Activated naive CD8-positive, alpha-beta T cell (primary cell): ENCODE measurements around the gene ATG2A.

Experiments
- H3K27ac Mint-ChIP-seq: one replicate; pipeline ENCODE4 v1.8.0; 2021; ENCODE audit warnings: mixed read lengths
- H3K27me3 Mint-ChIP-seq: one replicate; pipeline ENCODE4 v1.8.0; 2021; ENCODE audit warnings: mixed read lengths
- H3K36me3 Mint-ChIP-seq: one replicate; pipeline ENCODE4 v1.8.0; 2021; ENCODE audit warnings: mixed read lengths
- H3K4me1 Mint-ChIP-seq: one replicate; pipeline ENCODE4 v1.8.0; 2021; ENCODE audit warnings: low read depth, mixed read lengths
- H3K4me3 Mint-ChIP-seq: one replicate; pipeline ENCODE4 v1.8.0; 2021; ENCODE audit warnings: mild to moderate bottlenecking, mixed read lengths
- H3K9me3 Mint-ChIP-seq: one replicate; pipeline ENCODE4 v1.8.0; 2021; ENCODE audit warnings: low read depth, mixed read lengths

ATG2A gene

DNA sequence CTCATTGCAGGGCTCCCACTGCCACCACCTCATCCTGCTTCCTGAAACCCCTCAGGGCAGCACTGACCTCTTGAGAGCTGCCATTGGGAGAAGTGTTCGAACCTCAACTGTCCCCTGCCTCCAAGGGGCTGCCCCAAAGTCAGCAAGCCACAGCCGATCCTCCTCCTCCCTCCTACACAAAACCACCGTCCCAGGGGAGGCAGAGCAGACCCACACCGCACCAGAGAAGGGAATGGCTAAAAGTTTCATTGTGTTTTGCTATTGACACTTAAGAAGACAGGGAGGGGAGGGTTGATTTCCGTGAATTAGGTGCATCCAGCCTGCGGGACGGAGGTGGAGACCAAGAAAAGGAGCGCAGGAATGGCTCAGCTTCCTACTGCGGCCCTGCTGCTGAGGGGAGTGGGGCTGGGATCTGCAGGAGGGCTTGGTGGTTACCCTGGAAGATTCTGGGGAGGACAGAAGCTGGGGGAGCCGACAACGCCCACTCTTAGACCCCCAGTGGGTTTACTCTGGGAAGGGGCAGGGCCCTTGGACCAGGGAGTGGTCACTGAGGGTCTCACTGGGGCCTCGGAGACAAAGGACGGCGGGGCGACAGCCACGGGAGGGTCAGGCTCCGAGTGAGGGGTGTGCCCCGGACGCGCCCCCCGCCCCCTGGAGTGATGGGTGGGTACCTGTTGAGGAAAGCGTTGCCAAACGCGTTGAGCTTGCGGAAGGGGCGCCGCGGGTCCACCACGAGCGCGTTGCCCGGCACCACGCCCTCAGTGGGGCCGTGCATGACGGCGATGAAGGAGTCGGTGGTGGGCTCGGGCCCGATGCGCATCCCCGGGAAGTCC, 39.4 kb downstream of the ATG2A start:
- Mint-ChIP-seq H3K4me3 (peak overlapping the region; percentile 97), H3K9me3 (no peaks in the 10 kb centered on the region), H3K27ac (peak overlapping the region; percentile 93), H3K27me3 (no peaks in the 10 kb centered on the region), H3K4me1 (peaks cover 71% of the 10 kb centered on the region), H3K36me3 (peaks cover 3% of the 10 kb centered on the region)

DNA sequence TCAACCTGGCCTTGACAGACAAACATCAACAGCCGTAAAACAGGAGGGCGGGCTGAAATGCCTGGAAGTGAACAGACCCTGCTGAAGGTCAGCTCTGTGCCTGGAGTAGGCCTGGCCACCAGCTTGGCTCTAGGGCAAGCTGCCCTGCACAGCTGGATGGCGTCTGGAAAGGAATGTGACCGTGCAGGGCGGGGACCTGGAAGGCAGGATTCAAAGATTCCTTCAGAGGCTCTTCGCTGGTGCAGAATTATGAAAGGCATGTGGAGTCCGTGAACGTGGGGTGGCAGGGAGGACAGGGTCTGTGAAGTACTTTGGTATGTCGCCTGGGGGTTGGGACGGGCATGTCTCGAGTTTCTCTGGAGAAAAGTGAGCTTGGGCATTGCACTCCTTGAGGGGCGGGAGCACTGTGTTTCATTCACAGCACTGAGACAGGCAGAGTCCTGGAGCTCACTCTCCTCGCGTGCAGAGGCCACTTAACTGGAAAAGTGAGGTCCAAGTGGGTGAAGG, 40.1 kb downstream of the ATG2A start:
- Mint-ChIP-seq H3K27ac (peak overlapping the region; percentile 93), H3K36me3 (peaks cover 3% of the 10 kb centered on the region), H3K4me3 (peak overlapping the region; percentile 97), H3K27me3 (no peaks in the 10 kb centered on the region), H3K9me3 (no peaks in the 10 kb centered on the region), H3K4me1 (peaks cover 76% of the 10 kb centered on the region)

DNA sequence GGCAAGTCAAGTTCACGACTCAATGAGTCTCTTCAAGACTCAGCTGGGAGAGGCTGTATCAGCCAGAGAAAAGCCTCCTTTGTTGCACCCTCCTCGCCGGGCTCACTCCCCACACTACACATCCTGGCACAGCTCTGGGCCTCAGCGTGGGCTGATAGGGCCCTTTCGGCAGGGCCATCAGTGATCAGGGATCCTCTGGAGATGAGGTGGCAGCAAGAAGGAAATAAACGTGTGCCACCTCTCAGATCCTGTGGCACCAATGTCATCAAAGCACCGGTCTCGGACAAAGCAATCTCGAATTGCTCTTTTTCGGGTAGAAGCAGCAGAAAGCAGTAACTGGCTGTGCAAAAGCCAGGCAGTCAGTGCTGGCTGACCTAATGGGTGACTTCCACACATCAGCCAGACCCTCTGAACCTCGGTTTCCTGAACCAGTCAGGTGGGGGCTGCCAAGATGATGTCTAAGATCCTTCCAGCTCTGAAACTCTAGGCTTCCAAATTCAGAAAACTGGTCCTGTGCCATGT, 40.7 kb downstream of the ATG2A start:
- H3K27me3 Mint-ChIP-seq: no peaks in the 10 kb centered on the region
- peaks cover 3% of the 10 kb centered on the region for H3K36me3 Mint-ChIP-seq
- H3K4me3 Mint-ChIP-seq: peak overlapping the region; percentile 97
- H3K27ac Mint-ChIP-seq: peak overlapping the region; percentile 93
- H3K4me1 Mint-ChIP-seq: peaks cover 78% of the 10 kb centered on the region
- H3K9me3 Mint-ChIP-seq: no peaks in the 10 kb centered on the region

DNA sequence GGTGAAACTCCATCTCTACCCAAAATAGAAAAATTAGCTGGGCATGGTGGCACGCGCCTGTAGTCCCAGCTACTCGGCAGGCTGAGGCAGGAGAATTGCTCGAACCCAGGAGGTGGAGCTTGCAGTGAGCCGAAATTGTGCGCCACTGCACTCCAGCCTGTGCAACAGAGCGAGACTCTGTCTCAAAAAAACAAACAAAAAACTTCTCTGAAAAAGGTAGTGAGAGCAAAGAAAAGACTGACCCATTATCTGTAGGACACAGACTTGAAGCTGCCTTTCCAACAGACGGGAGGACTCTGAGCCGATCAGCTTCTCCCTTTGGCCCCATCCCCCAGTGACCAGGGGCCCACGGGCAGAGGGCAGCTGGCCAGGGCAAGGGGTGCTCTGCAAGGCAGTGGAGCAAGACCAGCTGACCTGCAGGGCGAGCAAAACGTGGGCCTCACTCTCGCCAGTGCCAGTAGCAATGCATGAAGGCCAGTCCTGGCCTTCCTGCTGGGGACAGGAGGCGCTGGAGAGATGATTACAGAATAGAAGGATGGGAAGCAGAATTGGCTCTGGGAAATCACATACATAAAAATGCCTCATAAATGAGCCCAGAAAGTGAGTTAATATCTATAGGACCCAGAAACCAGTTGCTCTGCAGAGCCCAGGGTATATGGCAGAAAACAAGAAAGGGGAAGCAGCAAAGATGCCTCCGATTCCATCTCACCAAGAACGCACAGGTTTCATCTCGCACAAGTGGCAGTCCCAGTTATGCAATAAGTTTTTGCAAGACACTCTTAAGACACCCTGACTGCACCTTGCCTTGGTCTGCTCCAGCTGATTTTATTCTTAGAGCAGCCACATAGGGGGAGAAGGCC, 41.4 kb downstream of the ATG2A start:
- H3K27ac Mint-ChIP-seq: peak overlapping the region; percentile 93
- H3K27me3 Mint-ChIP-seq: no peaks in the 10 kb centered on the region
- no peaks in the 10 kb centered on the region for H3K9me3 Mint-ChIP-seq
- H3K36me3 Mint-ChIP-seq: peaks cover 3% of the 10 kb centered on the region
- peak overlapping the region; percentile 97 for H3K4me3 Mint-ChIP-seq
- H3K4me1 Mint-ChIP-seq: peaks cover 75% of the 10 kb centered on the region

DNA sequence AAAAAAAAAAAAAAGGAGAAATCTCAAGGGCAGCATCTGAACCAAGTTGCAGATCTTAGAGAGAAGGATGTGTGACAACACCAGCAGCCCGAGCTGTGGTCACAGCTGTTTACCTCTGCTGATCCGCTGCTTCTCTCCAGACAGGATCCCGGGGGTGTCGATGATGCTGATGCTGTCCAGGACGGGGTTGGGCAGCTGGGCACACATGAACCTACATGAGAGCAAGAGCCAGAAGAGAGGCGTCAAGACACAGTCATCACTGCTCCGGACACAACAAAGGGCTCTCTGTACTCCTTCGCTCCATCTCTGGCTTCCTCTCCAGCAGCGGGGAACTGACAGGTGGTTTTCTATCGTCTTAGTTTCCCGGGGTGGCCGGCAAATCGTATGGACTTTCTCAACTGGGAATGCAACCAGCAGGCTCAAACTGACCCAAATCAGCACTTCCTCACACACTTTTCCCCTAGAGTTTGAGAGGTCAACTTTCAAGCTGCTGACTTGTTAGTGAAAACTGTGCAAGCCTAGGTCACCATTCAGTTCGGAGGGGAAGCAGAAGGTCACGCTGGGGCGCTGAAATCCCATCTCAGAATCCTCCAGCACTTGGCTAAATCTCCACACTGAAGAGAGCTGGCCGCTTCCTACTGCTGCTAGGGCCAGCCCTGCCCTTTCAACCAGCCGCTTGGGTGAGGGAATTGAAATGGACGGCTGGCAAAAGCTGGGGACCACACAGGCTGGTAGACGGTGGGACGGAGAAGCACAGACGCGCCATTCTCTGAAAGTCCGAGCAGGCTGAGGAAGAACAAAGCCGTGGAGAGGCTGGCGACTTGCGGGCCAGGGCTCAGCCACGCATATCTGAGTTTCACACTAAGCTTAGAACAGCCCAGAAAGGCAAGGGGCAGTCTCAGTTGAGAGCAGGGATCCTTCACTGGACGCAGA, 42.4 kb downstream of the ATG2A start:
- H3K27ac Mint-ChIP-seq: peak overlapping the region; percentile 93
- peaks cover 73% of the 10 kb centered on the region for H3K4me1 Mint-ChIP-seq
- no peaks in the 10 kb centered on the region for H3K9me3 Mint-ChIP-seq
- H3K4me3 Mint-ChIP-seq: peak overlapping the region; percentile 97
- H3K27me3 Mint-ChIP-seq: no peaks in the 10 kb centered on the region
- peaks cover 3% of the 10 kb centered on the region for H3K36me3 Mint-ChIP-seq

DNA sequence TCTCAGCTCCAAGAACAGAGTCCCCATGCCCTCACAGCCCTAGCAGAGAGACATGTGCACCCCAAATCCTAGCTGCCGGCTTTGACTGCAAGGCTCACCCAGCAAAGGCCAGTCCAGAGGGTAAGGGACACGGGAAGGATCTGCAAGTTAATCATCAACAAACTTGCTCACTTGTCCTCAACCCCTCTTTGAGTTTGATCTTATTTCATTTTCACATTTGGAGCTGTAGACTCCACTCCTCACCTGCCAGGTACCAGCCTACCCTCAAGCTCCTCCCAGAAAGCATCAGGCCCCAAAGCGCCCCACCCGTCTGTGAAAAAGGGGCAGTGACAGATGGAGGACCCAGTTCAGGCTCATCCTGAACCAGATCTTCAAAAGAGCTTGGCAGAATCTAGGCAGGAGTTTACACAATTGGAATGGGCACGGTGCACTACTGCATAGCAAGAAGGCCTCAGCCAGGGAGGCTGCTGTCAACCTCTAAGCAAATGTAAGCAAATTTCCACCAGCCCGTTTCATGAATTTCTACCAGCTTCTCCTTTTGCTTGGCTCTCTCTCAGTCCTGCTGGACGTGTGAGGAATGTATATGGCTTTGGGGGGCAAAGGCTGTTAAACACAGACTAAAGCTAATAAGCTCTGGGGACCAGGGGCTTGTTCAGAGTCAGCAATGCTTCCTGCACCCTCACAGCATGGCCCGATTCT, 44.1 kb downstream of the ATG2A start:
- Mint-ChIP-seq H3K36me3 (peaks cover 8% of the 10 kb centered on the region), H3K27me3 (no peaks in the 10 kb centered on the region), H3K4me1 (peaks cover 82% of the 10 kb centered on the region), H3K4me3 (peak overlapping the region; percentile 48), H3K9me3 (no peaks in the 10 kb centered on the region), H3K27ac (peak overlapping the region; percentile 91)

GRCh38 chr11:64871492-64871891, 45.5 kb downstream of the ATG2A start:
- Mint-ChIP-seq H3K27ac (peak overlapping the region; percentile 91), H3K4me3 (peak overlapping the region; percentile 76), H3K27me3 (no peaks in the 10 kb centered on the region), H3K4me1 (peaks cover 84% of the 10 kb centered on the region), H3K36me3 (peaks cover 11% of the 10 kb centered on the region), H3K9me3 (no peaks in the 10 kb centered on the region)

DNA sequence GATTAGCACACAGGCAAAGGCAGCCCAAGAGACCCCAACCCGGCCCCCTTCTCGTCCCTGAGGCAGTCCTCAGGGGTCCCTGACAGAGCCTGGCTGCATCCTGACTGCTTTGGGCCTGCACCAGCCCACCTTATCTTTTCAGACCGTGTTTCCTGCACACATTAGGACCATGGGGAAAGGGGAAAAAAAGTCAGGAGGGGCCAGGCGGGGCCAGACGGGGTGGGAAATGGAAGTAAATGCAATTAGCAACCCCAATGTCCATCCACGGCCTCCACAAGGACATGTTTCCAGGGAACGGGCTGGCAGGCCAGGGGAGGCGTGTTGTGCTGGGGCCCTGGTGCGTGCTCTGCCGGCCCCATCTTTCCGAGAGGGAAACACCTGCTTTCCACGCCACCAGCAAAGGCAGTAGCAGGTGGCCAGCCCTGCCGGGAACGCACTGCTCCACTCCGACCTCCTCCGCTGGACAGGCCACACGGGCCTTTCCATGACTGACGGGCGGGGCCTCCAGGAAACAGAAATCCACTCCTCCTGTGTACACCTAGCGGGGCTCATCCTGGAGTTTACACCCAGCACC, 46.0 kb downstream of the ATG2A start:
- Mint-ChIP-seq H3K27ac (peak overlapping the region; percentile 92), H3K4me3 (peak overlapping the region; percentile 76), H3K36me3 (peaks cover 10% of the 10 kb centered on the region), H3K9me3 (no peaks in the 10 kb centered on the region), H3K27me3 (no peaks in the 10 kb centered on the region), H3K4me1 (peaks cover 84% of the 10 kb centered on the region)

- H3K4me3 Mint-ChIP-seq: peak overlapping the region; percentile 68
- H3K4me1 Mint-ChIP-seq: peaks cover 84% of the 10 kb centered on the region
- H3K27me3 Mint-ChIP-seq: no peaks in the 10 kb centered on the region
- H3K27ac Mint-ChIP-seq: peak overlapping the region; percentile 92
- H3K36me3 Mint-ChIP-seq: peaks cover 14% of the 10 kb centered on the region
- no peaks in the 10 kb centered on the region for H3K9me3 Mint-ChIP-seq
Observed at GRCh38 chr11:64870176-64870892, 46.7 kb downstream of the ATG2A start.

DNA sequence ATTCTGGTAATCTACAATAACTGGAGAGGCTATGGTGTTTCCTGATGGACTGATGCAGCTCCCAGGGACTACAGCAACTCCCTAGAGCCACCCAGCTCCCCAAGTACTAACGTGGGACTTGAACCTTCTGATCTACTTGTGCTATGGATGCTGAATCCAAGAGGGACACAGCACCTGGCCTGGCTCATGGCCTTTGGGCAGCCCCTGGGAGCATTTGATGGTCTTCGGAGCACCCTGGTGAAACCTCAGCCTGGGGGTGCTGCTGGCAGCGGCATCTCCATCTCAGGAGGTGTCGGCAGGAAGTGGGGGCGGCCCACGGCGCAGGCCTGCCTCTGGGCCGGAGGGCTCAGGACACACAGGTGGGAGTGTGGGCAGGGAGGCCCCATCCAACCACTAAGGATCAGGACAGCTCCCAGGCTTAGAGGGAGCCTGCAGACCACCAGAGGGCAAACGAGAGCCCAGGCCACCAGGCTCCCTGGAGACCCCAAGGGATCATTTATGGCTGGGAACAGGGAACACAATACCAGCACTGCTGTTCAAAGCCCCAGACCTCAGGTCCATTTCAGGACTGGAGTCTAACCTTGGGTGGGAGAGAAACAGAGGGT, 47.3 kb downstream of the ATG2A start:
- no peaks in the 10 kb centered on the region for H3K9me3 Mint-ChIP-seq
- no peaks in the 10 kb centered on the region for H3K27me3 Mint-ChIP-seq
- H3K4me3 Mint-ChIP-seq: peak overlapping the region; percentile 68
- peak overlapping the region; percentile 92 for H3K27ac Mint-ChIP-seq
- H3K36me3 Mint-ChIP-seq: peaks cover 14% of the 10 kb centered on the region
- H3K4me1 Mint-ChIP-seq: peaks cover 84% of the 10 kb centered on the region

DNA sequence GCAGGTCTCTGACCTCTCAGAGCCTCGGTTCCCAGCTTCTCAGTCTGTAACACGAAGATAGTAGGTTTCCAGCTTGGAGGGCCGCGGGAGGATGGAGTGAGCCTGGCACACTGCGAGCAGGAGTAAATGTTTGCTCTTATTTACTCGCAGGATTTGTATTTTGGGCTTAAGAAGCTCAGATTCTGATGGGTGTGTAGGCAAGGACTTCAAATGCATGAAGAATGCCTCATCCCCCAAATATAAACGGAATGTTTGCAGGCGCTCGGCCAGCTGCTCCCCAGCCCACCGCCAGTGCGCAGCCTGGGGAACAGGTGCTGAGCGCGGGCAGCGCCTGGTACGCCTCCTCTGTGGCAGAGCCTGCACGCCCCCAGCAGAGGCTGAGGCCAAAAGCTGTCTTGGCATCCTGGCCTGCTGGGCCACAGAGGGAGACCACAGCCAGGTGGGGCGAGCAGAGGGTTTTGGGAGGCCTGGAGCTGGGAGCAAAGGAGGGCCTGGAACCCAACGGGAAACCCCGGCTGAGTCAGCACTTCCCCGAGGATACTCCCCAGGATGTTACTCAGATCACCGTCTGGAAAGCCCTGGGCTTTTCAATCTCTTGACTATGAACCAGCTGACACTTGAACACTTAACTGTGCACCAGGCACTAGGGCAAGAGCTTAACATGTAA, 48.0 kb downstream of the ATG2A start:
- no peaks in the 10 kb centered on the region for H3K9me3 Mint-ChIP-seq
- peaks cover 84% of the 10 kb centered on the region for H3K4me1 Mint-ChIP-seq
- H3K36me3 Mint-ChIP-seq: peaks cover 14% of the 10 kb centered on the region
- peak overlapping the region; percentile 78 for H3K4me3 Mint-ChIP-seq
- H3K27ac Mint-ChIP-seq: peak overlapping the region; percentile 92
- no peaks in the 10 kb centered on the region for H3K27me3 Mint-ChIP-seq

DNA sequence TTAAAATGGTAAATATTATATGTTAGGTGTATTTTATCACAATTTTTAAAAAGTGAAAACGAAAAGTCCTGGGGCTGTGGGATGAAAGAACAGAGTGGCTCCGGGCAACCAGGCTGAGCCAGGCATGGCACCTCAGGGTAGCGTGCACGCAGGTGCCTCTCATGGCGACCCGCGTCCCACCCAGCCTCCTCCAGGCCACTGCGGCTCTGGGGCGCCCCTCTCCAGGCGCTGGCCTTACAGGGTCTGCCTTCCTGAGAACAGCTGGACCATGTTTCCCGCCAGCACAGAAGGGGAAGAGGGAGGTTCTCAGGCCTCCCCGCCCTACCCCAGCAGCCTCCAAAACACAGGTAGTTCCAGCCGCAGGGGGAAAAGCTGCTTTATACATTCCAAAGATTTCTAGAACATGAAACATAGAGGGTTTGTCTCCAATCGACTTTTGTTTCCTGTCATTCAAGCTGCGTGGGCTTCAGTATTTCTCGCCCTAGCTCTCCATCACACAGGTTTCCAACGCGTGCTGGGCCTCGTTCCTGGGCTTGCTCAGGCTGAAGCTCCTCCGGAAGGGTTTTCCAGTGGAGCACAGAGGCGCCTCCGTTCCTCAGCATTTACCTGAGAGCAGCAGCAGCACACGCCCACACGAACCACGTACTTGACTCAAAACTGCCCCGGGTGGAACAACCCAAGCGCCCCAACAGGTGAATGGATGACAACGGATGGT, 49.1 kb downstream of the ATG2A start:
- Mint-ChIP-seq H3K27me3 (no peaks in the 10 kb centered on the region), H3K4me3 (peak overlapping the region; percentile 78), H3K4me1 (peaks cover 86% of the 10 kb centered on the region), H3K27ac (peak overlapping the region; percentile 92), H3K36me3 (peaks cover 14% of the 10 kb centered on the region), H3K9me3 (no peaks in the 10 kb centered on the region)
